Femur (tissue), 1 donor: ENCODE measurements around the gene CEMIP.

Source experiments
- DNase-seq: peaks from one replicate; pipeline ENCODE4 v3.0.0-alpha.2; 2017

The CEMIP gene

DNA sequence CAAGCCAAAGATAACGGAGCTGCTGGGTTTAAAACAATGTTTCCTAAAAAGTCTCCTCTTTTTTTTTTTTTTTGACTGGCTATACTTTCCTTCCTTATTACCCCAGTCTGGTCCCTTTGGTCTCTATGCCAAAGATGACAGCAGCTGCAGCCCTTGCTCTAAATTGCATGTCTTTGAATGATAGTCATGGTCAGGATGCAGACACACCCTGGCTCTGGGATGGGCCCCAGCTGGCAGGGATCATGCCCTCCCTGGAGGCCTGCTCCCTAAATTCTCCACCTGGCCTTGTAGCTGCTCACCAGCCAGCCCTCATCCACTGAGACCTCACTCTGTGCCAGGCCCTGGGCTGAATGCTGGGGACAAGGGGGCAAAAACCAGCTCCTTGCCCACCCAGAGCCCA, 114.6 kb downstream of the CEMIP start:
- peak; percentile 76 for DNase-seq

DNA sequence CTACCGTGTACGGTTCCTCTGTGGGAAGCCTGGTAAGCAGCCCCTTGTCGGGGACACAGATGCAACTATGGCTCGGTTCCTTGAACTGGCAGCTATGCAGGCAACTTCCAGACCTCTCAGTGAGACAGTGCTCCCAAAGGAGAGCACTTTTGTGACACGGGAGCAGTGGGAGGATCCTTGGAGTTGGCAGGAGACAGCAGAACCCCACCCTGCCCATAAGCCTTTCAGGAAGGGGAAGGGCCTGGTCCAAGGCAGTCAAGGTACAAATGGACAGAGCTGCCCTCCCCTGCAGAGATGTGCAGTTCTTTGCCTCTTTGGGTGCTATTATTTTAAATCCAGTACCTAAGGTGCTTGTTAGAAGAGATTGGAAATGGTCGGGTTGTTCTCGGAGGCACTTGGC, 115.9 kb downstream of the CEMIP start:
- DNase-seq = no peak

DNA sequence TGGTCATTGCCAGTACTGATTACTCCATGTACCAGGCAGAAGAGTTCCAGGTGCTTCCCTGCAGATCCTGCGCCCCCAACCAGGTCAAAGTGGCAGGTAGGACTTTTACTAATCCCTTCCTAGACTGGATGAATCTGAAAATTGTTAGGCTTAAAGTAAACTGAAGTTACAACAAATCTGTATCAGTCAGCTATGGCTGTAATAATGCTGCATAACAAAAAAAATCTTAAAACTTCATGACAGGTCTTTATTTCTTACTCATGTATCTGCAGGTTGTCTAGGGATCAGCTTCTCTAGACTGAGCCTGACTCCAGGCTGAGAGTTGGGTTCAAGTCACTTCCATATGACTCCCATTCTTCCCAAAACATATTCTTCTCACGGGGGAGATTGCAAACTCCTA, 116.8 kb downstream of the CEMIP start:
- DNase-seq = no peak

DNA sequence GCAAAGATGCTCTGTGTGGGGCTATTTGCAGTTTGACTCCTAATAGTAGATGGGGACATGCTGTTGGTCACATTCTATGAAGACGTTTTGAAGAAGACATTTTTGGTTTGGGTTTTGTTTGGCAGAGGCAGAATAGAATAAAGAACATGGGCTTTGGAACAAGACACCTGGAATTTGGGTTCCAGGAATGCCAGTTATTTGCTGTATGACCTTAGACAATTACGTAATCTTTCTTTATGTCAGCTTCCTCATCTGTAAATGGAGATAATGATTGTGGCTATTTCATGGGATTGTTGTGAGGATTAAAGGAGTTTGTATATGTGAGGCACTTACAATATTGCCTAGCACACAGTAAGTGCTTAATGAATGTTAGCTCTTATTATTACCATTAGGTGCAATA, 118.9 kb downstream of the CEMIP start:
- no peak for DNase-seq

DNA sequence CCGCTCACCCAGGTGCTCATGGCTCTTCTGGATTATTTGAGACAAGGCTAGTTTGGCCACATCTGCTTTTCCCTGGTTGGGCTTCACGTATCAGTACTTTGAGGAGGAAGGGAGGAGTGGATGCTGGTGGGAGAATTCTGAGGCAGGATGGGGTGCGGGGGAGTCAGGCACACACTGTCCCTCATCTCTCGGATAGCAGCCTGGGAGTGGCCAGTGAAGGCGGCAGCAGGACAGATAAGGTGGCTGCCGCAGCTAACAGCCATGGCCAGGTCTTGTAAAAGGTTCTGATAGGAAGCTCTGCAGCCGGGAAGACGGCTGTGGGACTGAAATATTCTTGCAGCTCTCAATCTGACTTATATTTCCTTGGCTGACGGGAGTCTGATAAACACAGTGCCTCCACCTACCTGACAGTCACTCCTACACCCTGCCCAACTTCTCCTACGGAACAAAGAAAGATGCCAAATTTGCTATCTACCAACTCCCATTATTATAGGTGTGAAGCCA, 123.2 kb downstream of the CEMIP start:
- DNase-seq = no peak

DNA sequence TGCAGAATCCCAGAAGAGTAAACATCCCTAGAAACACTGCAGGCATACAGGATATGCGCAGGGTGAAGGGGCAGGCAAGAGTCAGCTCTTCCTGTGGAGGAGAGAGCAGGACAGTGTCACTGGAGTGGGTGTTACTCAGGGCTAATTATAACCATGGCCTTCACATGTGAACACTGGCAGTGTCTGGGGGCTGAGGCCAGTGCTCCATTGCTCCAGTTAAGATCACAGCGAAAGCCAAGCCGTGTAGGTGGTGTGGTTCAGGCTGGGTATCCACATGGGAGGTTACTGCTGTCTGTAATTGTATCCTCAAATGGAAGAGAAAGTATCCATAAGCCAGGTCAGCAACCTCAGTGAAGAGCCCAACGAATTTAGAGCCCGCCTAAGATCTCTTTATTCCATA, 125.8 kb downstream of the CEMIP start:
- peak; percentile 38 for DNase-seq

DNA sequence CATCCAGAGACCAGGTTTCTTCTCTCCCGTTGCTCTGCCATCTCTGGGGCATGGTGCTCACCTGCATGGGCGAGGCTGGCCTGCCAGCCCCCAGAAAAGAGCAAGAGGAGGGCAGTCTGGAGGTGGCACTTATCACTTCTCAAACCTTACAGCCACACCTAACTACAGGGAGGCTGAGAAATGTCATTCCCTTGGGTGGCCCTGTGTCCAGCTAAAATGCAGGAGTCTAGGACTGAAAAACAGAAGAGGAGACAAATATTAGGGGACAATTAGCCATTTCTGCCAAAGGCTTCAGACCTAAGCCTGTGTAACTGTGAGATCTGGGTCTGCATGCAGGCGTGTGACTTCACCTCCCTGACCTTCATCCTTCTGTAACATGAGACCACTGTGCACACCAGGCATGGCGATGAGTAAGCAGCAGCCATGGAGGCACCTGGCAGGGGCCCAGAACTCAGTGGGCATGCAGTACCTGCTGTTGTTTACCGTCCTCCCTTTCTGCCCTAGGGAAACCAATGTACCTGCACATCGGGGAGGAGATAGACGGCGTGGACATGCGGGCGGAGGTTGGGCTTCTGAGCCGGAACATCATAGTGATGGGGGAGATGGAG, 127.1 kb downstream of the CEMIP start:
- DNase-seq = no peak

DNA sequence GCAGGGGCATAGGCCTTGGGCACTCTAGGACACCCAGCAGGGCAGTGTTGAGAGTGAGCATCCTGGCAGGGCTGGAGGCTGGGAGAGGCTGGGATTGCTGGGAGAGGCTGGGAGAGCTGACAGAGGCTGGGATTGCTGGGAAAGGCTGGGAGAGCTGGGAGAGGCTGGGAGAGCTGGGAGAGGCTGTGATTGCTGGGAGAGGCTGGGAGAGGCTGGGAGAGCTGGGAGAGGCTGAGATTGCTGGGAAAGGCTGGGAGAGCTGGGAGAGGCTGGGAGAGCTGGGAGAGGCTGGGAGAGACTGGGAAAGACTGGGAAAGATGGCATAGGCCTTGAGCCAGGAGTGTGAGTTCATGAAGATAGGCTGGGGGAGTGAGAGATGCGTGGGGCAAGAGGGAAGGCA, 132.7 kb downstream of the CEMIP start:
- DNase-seq = no peak

DNA sequence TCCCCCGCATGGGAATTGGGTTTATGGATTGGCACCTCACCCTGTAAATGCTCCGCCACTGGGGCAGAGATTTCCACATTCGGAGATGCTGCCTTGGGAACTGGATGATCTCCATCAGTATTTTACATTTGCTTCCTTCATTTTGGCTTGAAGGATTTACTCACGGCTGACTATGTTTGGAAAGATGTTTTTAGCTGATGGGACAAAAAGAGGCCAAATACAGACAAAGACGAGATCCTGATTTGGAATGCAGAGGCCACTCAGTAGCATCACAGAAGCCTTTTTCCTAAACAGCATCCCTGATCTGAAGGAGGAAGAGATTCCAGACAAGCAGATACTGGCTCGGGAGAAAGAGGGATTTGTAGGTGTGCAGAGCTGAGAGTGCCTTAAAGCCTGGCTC, 133.5 kb downstream of the CEMIP start:
- DNase-seq = no peak

DNA sequence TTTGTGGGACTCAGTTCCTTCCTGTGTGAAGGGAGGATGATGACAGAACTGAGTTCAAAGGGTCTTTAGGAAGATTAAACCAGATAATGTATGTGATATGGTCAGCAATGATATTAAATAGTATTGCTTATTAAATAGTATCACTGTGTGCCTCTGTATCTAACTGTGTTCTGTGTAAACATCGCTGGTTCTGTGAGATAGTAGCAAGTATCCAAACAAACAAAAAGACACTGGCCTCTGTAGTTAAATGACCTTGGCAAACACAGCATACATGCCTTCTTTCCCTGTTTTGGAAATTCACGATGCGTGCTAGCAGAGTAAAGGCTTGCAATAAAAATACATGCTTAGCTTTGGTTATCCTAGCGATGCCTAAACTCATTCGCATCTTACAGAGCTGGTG, 134.4 kb downstream of the CEMIP start:
- no peak for DNase-seq

DNA sequence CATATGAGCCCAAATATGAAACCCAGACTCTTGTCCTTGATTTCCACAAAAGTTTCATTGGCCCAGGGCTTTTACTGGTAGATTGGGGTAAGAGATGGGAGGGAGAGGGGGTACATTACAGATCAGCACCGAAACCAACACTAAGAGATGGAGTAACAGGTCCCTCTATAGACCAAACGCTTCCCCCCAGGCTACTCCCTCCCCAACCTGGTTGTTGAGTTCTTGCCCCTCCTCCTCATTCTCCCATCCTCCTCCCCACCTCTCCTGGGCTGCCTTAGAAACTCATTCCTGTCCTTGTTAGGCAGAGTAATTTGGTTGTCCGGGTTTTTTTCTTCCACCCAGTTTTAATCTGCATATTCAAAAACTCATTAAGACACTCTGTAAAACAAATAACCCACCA, 136.3 kb downstream of the CEMIP start:
- no peak for DNase-seq

DNA sequence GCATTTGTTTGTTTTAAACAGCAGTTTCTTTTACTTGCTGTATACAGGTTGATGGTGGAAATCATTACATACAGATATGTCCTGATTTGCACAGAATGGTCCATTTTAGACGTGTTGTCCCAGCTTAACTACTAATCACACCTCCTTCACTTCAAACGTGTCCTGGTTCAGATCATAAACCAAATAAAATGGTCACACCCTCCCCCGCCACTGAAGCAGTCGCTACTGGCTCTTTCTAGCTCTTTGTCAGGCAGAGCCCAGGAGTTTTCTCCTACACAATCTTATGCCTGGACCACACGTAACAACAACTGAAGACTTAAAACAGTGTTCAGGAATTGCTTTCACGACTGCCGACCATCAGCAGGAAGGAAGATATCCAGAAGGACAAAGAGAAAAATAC, 136.9 kb downstream of the CEMIP start:
- DNase-seq = no peak

DNA sequence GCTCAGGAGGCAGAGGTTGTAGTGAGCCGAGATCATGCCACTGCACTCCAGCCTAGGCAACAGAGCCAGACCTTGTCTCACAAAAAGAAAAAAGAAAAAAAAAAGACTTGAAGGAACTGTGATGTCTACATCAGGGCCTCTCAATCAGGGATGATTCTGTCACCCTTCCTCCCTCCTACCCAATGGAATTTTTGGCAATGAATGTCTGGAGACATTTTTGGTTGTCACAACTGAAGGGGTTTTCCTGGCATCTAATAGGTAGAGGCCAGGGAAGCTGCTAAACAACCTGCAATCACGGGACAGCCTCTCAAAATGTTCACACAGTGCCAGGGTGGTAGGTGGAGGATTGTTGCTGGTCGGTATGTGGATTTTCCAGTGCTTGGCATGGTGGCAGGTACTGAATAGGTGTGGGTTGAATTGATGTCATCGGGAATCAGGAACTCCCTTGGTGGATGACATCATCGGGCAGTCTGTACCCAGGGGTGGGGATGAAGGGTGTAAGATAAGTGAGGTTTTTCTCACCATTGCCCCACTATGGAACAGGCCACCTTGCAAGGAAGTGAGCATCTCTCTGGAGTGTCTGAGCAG, 139.1 kb downstream of the CEMIP start:
- DNase-seq = no peak

DNA sequence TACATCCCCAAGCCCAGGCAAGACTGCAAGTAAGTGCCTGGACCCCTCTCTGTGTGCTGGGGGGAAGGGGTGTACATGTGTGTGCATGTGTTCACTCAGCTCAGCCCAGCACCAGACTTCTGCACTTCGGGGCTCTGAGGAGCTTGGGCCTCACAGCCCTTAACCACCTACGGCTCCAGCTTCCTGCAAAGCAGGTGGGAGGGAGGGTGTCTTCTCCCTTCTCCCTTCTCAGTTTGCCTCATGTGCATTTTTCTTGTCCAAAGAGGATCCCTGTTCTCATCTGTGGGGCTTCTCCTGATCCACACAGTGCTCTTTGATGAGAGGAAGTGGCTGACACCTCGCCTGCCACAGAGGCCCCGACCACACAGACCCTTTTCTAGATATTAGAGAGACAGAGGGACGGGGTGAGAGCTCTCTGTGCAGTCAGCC, 141.1 kb downstream of the CEMIP start:
- DNase-seq = no peak

DNA sequence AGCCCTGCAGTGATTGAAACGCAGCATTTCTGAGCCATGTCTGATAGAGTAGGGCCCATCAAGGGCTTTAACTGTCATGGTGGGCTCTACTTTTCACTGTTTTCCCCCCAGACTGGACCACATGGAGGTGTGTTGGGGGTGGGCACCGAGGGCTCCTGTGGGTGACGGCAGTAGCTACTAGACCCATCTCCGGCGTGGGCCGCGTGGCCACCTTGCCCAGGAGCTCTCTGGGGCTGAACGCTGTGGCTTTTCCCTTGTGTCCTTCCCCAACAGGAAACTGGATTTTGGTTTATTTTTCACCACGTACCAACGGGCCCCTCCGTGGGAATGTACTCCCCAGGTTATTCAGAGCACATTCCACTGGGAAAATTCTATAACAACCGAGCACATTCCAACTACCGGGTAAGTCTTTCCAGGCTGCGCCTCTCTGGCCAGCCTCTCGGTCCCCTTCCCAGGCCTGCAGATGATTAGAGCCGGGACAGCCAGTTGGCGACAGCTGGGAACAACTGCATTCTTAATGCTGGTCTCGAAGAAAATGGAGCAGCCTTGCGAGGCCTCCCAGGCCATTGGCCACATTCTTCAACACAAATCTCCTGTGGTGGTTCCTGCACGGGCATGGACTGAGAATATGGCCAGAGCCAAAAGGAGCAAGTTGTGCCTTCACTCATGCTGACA, 142.7 kb downstream of the CEMIP start:
- no peak for DNase-seq

DNA sequence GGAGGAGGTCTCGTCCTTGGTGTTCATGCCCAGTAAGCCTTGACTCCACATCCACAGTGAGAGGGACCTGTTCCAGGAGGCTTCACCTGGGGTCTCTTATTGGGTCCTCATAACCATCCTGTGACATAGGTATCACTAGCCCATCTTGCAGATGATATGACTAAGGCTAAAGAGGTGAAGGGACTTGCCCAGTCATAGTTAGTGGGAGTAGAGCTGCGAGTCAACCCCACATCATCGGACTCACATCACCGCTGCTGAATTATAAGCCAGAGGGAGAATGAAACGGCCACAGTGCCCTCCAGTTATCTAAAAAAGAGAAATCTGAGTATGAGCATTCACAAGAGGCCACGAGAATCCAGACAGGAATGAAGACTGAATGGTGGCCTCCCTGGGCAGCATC, 144.5 kb downstream of the CEMIP start:
- DNase-seq = no peak

DNA sequence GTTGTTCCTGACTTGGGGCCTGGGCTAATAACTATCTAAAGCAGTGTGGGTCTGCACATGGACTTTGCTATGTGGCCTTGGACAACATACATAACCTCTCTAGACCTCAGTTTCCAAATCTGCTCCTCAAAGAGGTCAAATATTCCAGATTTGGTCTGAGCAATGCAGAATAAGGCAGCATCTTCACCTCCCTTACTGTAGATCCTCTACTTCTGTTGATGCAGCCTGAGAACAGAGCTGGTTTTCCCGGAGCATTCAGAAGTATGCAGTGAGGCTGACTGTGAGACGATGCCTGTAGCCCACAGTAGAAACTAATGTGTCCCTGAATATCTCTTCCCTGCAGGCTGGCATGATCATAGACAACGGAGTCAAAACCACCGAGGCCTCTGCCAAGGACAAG, 145.1 kb downstream of the CEMIP start:
- no peak for DNase-seq

DNA sequence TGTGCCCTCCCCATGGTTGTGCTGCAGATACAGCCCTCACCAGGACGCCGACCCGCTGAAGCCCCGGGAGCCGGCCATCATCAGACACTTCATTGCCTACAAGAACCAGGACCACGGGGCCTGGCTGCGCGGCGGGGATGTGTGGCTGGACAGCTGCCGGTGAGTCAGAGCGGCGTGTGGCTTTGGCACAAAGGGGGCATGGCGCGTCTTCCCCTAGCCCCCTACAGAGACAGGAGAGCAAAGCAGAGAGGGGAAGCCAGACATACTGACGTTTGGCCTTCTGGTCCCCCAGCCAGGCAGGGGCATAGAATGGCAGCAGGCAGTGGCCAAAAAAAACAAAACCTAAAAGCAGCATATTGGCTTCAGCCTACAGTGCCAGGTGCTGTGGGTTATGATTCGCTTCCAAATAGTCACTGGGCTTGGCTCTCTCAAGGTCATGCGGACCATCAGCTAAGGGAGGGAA, 146.5 kb downstream of the CEMIP start:
- no peak for DNase-seq

DNA sequence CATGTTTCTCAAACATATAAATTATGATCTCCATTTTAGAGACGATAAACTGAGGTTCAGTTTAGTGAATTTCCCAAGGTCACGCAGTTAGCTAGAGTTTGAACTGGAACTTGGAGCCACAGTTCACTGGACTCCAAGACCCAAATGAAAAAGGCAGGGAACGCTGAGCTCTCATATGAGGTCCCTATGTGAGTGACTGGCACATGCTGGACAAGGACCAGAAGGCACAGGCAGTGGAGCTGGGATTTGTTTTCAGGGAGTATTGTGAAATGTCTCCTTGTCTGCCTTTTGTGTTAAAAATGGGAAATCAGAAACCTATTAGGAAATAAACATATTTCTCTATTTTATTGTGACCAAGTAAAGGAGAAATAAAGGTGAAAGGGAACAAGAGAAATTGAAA, 147.0 kb downstream of the CEMIP start:
- DNase-seq = no peak

DNA sequence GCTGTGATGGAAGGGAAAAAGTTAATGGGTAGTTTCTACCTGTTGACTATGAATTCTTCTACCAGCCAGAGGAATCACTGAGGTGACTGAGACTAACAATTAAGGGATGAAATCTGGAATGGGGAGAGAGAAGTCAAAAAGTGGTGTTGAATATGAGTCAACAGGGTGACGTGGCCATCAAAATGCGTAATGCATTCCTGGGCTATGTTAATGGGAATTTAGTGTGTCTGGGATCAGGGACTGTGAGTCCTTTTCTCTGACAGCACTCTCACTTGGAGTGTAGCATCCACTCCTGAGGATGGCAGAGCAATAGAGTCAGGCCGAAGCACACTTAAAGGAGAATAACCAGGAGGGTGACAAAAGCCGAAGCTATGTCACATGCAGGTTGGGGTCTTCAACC, 150.1 kb downstream of the CEMIP start:
- DNase-seq = no peak

DNA sequence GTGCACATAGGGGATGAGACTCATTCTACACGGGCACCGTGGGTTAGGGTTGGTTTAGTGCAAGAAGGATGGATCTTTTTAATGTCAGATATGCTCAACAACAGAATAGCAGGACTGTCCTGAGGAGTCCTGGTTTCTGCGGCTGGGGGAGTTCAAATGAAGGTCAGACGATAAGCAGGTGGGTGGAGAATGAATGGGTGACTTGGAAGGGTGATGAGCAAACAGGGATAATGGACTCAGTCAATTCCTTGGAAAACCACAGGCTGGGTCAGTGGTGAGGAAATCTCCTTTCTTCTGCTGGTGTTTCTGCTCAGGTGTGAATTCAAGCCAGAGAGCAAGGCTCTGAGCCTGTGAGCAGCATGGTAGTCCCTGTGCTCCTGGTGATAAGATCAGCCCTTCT, 150.5 kb downstream of the CEMIP start:
- DNase-seq = no peak

DNA sequence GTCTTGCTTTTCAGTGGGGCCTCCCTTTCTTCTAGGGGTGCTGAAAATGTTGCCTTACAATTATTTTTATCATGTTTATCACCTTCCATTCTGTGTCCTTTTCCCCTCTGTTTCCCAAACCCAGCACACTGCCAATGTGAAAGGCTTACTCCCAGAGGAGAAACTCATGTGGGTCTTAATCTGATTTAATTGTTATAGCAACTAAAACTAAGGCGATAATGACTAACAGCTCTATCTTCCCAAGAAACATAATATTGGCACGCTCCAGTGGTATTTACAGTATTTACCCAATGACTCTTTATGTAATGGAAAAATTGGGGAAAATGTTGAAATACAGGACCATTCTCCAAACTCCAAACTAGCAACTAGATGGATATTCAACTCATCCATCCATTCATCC, 152.0 kb downstream of the CEMIP start:
- no peak for DNase-seq

DNA sequence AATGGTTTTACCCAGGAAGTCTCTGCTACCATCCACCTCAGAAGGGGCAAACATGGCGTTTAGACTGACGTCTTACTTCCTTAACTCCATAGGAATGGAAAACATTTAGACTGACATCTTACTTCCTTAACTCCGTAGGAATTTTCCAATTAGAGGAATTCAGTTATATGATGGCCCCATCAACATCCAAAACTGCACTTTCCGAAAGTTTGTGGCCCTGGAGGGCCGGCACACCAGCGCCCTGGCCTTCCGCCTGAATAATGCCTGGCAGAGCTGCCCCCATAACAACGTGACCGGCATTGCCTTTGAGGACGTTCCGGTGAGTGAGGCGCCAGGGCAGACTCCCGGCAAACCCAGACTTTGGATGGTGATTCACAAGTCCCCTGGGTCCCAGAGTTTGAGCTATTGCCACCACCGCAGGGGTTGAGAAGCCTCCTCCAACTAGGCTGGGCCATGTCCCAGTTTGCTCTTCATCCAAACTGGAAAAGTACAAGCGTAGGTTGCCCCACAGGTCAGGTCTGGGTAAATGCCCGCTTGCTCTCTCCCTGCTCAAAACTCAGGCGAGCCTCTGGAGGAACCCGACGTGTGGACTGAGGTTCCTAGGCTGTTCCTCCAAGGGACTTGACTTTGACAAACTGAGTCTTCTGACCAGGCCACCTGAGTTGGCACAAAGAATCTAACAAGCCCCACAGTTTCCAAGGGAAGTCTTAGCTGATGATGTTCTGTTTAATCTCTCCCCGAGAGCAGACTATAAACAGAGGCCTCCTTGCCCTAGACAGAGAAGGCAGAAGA, 152.7 kb downstream of the CEMIP start:
- DNase-seq = no peak

DNA sequence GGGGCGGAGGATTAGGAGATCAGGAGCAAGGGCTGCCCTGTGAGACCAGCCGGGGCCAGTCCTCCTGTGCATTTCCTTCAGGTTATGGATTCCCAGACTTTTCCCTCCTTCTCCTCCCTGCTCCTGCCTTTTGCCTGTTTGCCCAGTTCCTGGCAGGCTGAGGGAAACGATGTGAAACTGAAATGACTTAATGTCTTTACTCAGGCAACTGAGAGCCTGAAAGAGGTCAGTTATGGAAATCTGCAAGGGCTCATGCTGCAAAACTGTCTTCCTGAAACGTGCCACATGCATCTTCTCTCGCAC, 153.3 kb downstream of the CEMIP start:
- peak; percentile 33 for DNase-seq
